ENCODE data around the gene DGKQ. TPM values are rescaled to one million over a fixed set of nuclear protein-coding genes. Genes with fewer than 3 reads are reported as not detected.

DGKQ gene
- total and polyA plus RNA-seq, 7 experiments from 2014 or later, result 1.5 to 28.0 (median 16.5) TPM

DNA sequence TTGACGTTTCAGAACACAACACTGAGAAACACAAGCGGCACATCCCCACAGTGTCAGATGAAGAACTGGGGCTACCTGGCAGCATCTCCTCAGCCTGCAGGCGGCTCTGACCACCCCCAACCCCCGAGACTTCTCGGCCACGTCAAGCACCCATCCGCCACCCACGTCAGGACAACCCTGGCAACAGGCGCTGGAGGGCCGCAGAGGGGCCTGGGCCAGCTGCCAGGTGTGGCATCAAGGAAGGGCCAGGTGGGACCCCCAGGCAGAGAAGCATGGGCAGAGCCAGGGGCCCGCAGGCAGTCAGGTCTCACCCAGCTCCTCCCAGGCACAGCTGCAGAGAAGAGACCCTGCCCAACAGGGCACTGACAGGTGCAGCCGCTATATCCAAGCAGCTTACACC, 63.5 kb downstream of the DGKQ start:
- intact Hi-C loops (cut with micrococcal nuclease), result no loop called here
- peaks cover 0 to 30% (median 7%) of the 10 kb centered on the region in 5 donors for H3K36me3 Mint-ChIP-seq
- Histone ChIP-seq H3K9me3 (ENCODE audit: control insufficient read depth in 2 of 3, low read length in 3 of 3) (no peaks in the 10 kb centered on the region), H3K27me3 (ENCODE audit: control insufficient read depth in 2 of 2, insufficient read depth in 2 of 2, low read length in 2 of 2) (no peaks in the 10 kb centered on the region), H3K27ac (ENCODE audit: low read depth, low read length) (no peak overlapping the region), H3K4me3 (ENCODE audit: low read length) (no peak overlapping the region), H3K36me3 (ENCODE audit: control insufficient read depth in 2 of 3, insufficient read depth in 3 of 3, low read length in 3 of 3) (peaks cover 3 to 60% (median 24%) of the 10 kb centered on the region in 3 experiments), H3K4me1 (ENCODE audit: control insufficient read depth in 2 of 2, insufficient read depth in 2 of 2, low read length in 2 of 2) (peaks cover 0 to 4% of the 10 kb centered on the region in 2 donors)
- no peak overlapping the region for H3K4me3 Mint-ChIP-seq
- DNase-seq, result no peak
- H3K27me3 Mint-ChIP-seq, result no peaks in the 10 kb centered on the region
- CTCF ChIA-PET, result no interaction called here
- no peak for ATAC-seq
- POLR2A ChIA-PET, result no interaction called here
- H3K4me1 Mint-ChIP-seq, result peaks cover under 1 to 7% (median 3%) of the 10 kb centered on the region in 7 donors
- H3K27ac Mint-ChIP-seq, result no peak overlapping the region
- H3K9me3 Mint-ChIP-seq, result peaks cover 0 to 4% (median 0%) of the 10 kb centered on the region in 11 donors

DNA sequence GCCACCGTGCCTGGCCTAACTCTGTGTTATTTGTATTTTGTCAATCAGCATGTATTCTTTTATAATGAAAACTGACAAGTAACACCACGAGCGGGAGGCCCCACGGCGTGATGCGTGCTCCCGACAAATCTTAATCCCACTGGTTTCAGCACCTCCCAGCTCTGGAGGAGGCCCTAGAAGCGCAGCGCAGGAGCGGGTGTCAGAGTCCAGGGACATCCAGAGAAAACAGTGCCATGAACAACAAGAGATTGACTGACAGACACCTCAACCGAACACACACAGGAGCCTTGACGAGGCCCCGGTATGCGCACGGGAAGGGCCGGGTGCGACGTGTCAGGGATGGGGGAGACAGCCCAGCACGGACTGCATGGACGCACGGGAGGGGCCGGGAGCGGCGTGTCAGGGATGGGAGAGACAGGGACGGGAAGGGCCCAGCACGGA, 64.2 kb downstream of the DGKQ start:
- no peak overlapping the region for H3K4me3 Mint-ChIP-seq
- no peaks in the 10 kb centered on the region for H3K9me3 ChIP-seq (ENCODE audit: control insufficient read depth in 2 of 3, low read length in 3 of 3)
- no peaks in the 10 kb centered on the region for H3K27me3 ChIP-seq (ENCODE audit: control insufficient read depth in 2 of 2, insufficient read depth in 2 of 2, low read length in 2 of 2)
- H3K36me3 Mint-ChIP-seq, result peaks cover 0 to 31% (median 7%) of the 10 kb centered on the region in 5 donors
- peaks cover 0 to 7% (median 0%) of the 10 kb centered on the region in 7 donors for H3K4me1 Mint-ChIP-seq
- DNase-seq (no peak), ATAC-seq (no peak)
- no peaks in the 10 kb centered on the region for H3K27me3 Mint-ChIP-seq
- no peak overlapping the region for H3K4me3 ChIP-seq (ENCODE audit: low read length)
- intact Hi-C loops (cut with micrococcal nuclease), result no loop called here
- H3K9me3 Mint-ChIP-seq, result peaks cover 0 to 4% (median 0%) of the 10 kb centered on the region in 11 donors
- H3K36me3 ChIP-seq (ENCODE audit: control insufficient read depth in 2 of 3, insufficient read depth in 3 of 3, low read length in 3 of 3), result peaks cover 3 to 60% (median 24%) of the 10 kb centered on the region in 3 experiments
- CTCF ChIA-PET, result no interaction called here
- POLR2A ChIA-PET, result no interaction called here
- no peaks in the 10 kb centered on the region for H3K4me1 ChIP-seq (ENCODE audit: control insufficient read depth in 2 of 2, insufficient read depth in 2 of 2, low read length in 2 of 2)
- no peak overlapping the region for H3K27ac ChIP-seq (ENCODE audit: low read depth, low read length)
- H3K27ac Mint-ChIP-seq, result no peak overlapping the region

Other genes starting within 250 kb of the DGKQ start
- 1 to 10 TPM in 2 of 5 experiments, under 1 TPM in 2, not detected in 1; 0.22 to 1.9 (median 1.1) TPM for gene CPLX1, start 147.4 kb downstream of the DGKQ start, total RNA-seq
- gene CPLX1, start 147.4 kb downstream of the DGKQ start, polyA plus RNA-seq, result under 1 TPM; 0.17 to 0.35 TPM
- gene GAK, start 41.3 kb downstream of the DGKQ start, total RNA-seq, result 100 to 1,000 TPM; 167 to 206 (median 174) TPM
- 10 to 100 TPM; 34.0 to 96.2 TPM for gene GAK, start 41.3 kb downstream of the DGKQ start, polyA plus RNA-seq
- 10 to 100 TPM; 28.9 to 69.9 (median 64.9) TPM for gene TMEM175, start 41.1 kb downstream of the DGKQ start, total RNA-seq
- gene TMEM175, start 41.1 kb downstream of the DGKQ start, polyA plus RNA-seq, result 10 to 100 TPM; 14.9 to 24.0 TPM
- gene IDUA, start 13.5 kb upstream of the DGKQ start, total RNA-seq, result 10 to 100 TPM; 42.3 to 72.4 (median 65.8) TPM
- gene IDUA, start 13.5 kb upstream of the DGKQ start, polyA plus RNA-seq, result 10 to 100 TPM in 1 of 2 donors, 1 to 10 TPM in 1; 8.3 to 18.1 TPM
- gene SLC26A1, start 19.8 kb upstream of the DGKQ start, total RNA-seq, result 1 to 10 TPM in 1 of 5 experiments, under 1 TPM in 2, not detected in 2; 0.16 to 1.1 (median 0.46) TPM
- 1 to 10 TPM; 2.0 to 2.3 TPM for gene SLC26A1, start 19.8 kb upstream of the DGKQ start, polyA plus RNA-seq
- 10 to 100 TPM; 10.6 to 28.1 (median 22.0) TPM for gene FGFRL1, start 38.1 kb upstream of the DGKQ start, total RNA-seq
- 1 to 10 TPM in 1 of 2 donors, under 1 TPM in 1; 0.45 to 1.7 TPM for gene FGFRL1, start 38.1 kb upstream of the DGKQ start, polyA plus RNA-seq
- gene RNF212, start 140.0 kb upstream of the DGKQ start, total RNA-seq, result 1 to 10 TPM; 1.8 to 4.1 (median 2.4) TPM
- 1 to 10 TPM; 5.8 to 6.7 TPM for gene RNF212, start 140.0 kb upstream of the DGKQ start, polyA plus RNA-seq
- 10 to 100 TPM in 3 of 5 experiments, 1 to 10 TPM in 2; 5.7 to 79.1 (median 16.0) TPM for gene SPON2, start 199.0 kb upstream of the DGKQ start, total RNA-seq
- gene SPON2, start 199.0 kb upstream of the DGKQ start, polyA plus RNA-seq, result 1 to 10 TPM; 2.8 to 3.8 TPM

All from naive thymus-derived CD4-positive, alpha-beta T cell (primary cell).